Activated naive CD8-positive, alpha-beta T cell treated with anti-CD3 and anti-CD28 coated beads, Interleukin-2, amount 10 ng/mL, durations not matched to agents 7 days and 5 days (primary cell): ENCODE measurements around the gene TMEM239. TPM values are rescaled to one million over a fixed set of nuclear protein-coding genes. Genes with fewer than 3 reads are reported as not detected.
"Not testable (repeated sequence)": the region's sequence is repeated elsewhere in the genome, so short reads cannot be mapped to it uniquely, and the experiment has no call there.

Source experiments
- ATAC-seq: fragments of 150-1000 bp; cut with Tn5 transposase; one replicate; pipeline ENCODE4 v1.10.0; 2021; ENCODE audit warnings: low read depth, moderate library complexity
- POLR2A ChIA-PET: fragments of 350-600 bp; sonication (Branson Sonifier 250); formaldehyde crosslinking; loops from one replicate; lab custom pipeline; 2021; ENCODE audit warnings: antibody characterized with exemption; lab: Charles Lee
- DNase-seq: peaks from one replicate; pipeline ENCODE4 v3.0.0; 2021
- H3K27ac Mint-ChIP-seq: one replicate; pipeline ENCODE4 v1.8.0; 2022; ENCODE audit warnings: mild to moderate bottlenecking, mixed read lengths
- H3K27me3 Mint-ChIP-seq: one replicate; pipeline ENCODE4 v1.8.0; 2022; ENCODE audit warnings: mild to moderate bottlenecking, moderate library complexity, mixed read lengths
- H3K36me3 Mint-ChIP-seq: one replicate; pipeline ENCODE4 v1.8.0; 2021; ENCODE audit warnings: mild to moderate bottlenecking, mixed read lengths
- H3K4me1 Mint-ChIP-seq: one replicate; pipeline ENCODE4 v1.8.0; 2021; ENCODE audit warnings: mixed read lengths
- H3K4me3 Mint-ChIP-seq: one replicate; pipeline ENCODE4 v1.8.0; 2022; ENCODE audit warnings: mild to moderate bottlenecking, moderate library complexity, mixed read lengths
- H3K9me3 Mint-ChIP-seq: one replicate; pipeline ENCODE4 v1.8.0; 2021; ENCODE audit warnings: mixed read lengths
- total RNA-seq, 2 experiments: library from RNA; stranded (reverse); gene quantifications; one replicate each; pipeline ENCODE4 v1.2.3, GENCODE V29; 2021

The TMEM239 gene
- total RNA-seq, 2 experiments from 2014 or later: not detected

GRCh38 chr20:2820084-2820895 lies 4.1 kb downstream of the TMEM239 start:
- Mint-ChIP-seq H3K9me3 (no peaks in the 10 kb centered on the region), H3K4me1 (peaks cover 11% of the 10 kb centered on the region), H3K27me3 (peaks cover 38% of the 10 kb centered on the region), H3K36me3 (no peaks in the 10 kb centered on the region), H3K4me3 (no peak overlapping the region), H3K27ac (no peak overlapping the region)
- POLR2A ChIA-PET: no interaction called here
- DNase-seq: no peak
- no peak for ATAC-seq

GRCh38 chr20:2820896-2821869 lies 5.0 kb downstream of the TMEM239 start:
- DNase-seq: no peak
- POLR2A ChIA-PET: interaction anchor here (0.5 to 1.8 kb wide), 3 partner anchors 20 to 515 kb away, joined by 3 to 6 read pairs (median 3); partner anchors contain the start of genes PCED1A and VPS16
- no peaks in the 10 kb centered on the region for H3K36me3 Mint-ChIP-seq
- no peak for ATAC-seq
- H3K4me3 Mint-ChIP-seq: peak overlapping the region; percentile 35
- H3K4me1 Mint-ChIP-seq: peaks cover 17% of the 10 kb centered on the region
- H3K27ac Mint-ChIP-seq: no peak overlapping the region
- peaks cover 40% of the 10 kb centered on the region for H3K27me3 Mint-ChIP-seq
- no peaks in the 10 kb centered on the region for H3K9me3 Mint-ChIP-seq

- Mint-ChIP-seq H3K9me3 (no peaks in the 10 kb centered on the region), H3K36me3 (no peaks in the 10 kb centered on the region), H3K27ac (no peak overlapping the region), H3K4me1 (peaks cover 22% of the 10 kb centered on the region), H3K4me3 (peak overlapping the region; percentile 44), H3K27me3 (peaks cover 49% of the 10 kb centered on the region)
- ATAC-seq: peak; percentile 85
- DNase-seq: peak; percentile 62
- POLR2A ChIA-PET: interaction anchor here (1.0 to 1.8 kb wide), 2 partner anchors 19 to 30 kb away, joined by 3 to 6 read pairs; partner anchors contain the start of genes PCED1A and VPS16
These were observed 5.9 kb downstream of the TMEM239 start for GRCh38 chr20:2822073-2822472.

- Mint-ChIP-seq H3K27me3 (peaks cover 45% of the 10 kb centered on the region), H3K4me3 (peak overlapping the region; percentile 58), H3K36me3 (no peaks in the 10 kb centered on the region), H3K4me1 (peaks cover 17% of the 10 kb centered on the region), H3K27ac (no peak overlapping the region), H3K9me3 (no peaks in the 10 kb centered on the region)
- DNase-seq: no peak
- POLR2A ChIA-PET: no interaction called here
- peak; percentile 37 for ATAC-seq
These were observed 9.6 kb downstream of the TMEM239 start for GRCh38 chr20:2825761-2826160.

- Mint-ChIP-seq H3K36me3 (no peaks in the 10 kb centered on the region), H3K9me3 (no peaks in the 10 kb centered on the region), H3K4me1 (peaks cover 15% of the 10 kb centered on the region), H3K27ac (no peak overlapping the region), H3K4me3 (no peak overlapping the region), H3K27me3 (peaks cover 40% of the 10 kb centered on the region)
- POLR2A ChIA-PET: no interaction called here
- ATAC-seq (no peak), DNase-seq (no peak)
These were observed 10.5 kb downstream of the TMEM239 start for GRCh38 chr20:2826655-2827054.

DNA sequence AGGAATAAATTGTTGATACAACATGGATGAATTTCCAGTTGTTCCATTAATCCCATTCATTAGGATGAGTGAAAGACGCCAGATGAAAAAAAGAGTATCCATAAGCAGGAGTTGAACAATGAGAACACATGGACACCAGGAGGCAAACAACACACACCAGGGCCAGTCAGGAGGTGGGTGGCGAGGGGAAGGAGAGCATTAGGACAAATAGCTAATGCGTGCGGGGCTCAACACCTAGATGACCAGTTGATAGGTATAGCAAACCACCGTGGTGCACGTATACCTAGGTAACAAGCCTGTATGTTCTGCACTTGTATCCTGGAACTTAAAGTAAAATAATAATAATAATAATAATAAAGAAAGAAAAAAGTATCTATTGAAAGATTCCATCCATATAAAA lies 13.2 kb downstream of the TMEM239 start:
- Mint-ChIP-seq H3K27me3 (peaks cover 41% of the 10 kb centered on the region), H3K27ac (no peak overlapping the region), H3K4me3 (no peak overlapping the region), H3K4me1 (peaks cover 12% of the 10 kb centered on the region), H3K36me3 (peaks cover 4% of the 10 kb centered on the region), H3K9me3 (no peaks in the 10 kb centered on the region)
- ATAC-seq: no peak
- no peak for DNase-seq
- POLR2A ChIA-PET: no interaction called here

- H3K9me3 Mint-ChIP-seq, ATAC-seq, H3K4me3 Mint-ChIP-seq, H3K36me3 Mint-ChIP-seq, H3K27ac Mint-ChIP-seq, H3K4me1 Mint-ChIP-seq, DNase-seq: not testable (repeated sequence)
- POLR2A ChIA-PET: interaction anchor here (0.6 kb wide), 1 partner anchor 33 kb away, joined by 4 read pairs; no protein-coding TSS in a partner anchor
- peaks cover 36% of the 10 kb centered on the region for H3K27me3 Mint-ChIP-seq
These were observed 15.0 kb downstream of the TMEM239 start for GRCh38 chr20:2831206-2831605.

DNA sequence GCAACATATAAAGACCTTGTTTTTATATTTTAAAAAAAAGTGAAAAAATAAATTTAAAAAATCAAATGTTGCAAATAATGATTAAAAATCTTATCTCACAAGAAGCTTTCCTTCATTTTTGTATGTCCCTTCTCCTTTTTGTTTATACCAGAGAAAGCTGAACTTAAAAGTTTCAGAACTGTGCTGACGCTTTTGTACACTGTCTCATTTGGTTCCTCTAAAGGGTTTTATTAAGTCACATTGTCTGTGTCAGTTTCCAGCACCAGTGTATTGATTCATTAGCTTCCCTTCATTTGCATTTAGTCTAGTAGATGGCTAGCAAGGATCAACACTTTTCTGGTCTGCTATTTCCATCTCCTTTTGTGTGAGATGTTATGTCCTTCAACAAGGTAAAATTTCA lies 17.6 kb downstream of the TMEM239 start:
- Mint-ChIP-seq H3K36me3 (peaks cover 10% of the 10 kb centered on the region), H3K9me3 (no peaks in the 10 kb centered on the region), H3K27ac (no peak overlapping the region), H3K4me1 (peaks cover 2% of the 10 kb centered on the region), H3K27me3 (peaks cover 11% of the 10 kb centered on the region), H3K4me3 (no peak overlapping the region)
- ATAC-seq: no peak
- POLR2A ChIA-PET: no interaction called here
- DNase-seq: no peak

DNA sequence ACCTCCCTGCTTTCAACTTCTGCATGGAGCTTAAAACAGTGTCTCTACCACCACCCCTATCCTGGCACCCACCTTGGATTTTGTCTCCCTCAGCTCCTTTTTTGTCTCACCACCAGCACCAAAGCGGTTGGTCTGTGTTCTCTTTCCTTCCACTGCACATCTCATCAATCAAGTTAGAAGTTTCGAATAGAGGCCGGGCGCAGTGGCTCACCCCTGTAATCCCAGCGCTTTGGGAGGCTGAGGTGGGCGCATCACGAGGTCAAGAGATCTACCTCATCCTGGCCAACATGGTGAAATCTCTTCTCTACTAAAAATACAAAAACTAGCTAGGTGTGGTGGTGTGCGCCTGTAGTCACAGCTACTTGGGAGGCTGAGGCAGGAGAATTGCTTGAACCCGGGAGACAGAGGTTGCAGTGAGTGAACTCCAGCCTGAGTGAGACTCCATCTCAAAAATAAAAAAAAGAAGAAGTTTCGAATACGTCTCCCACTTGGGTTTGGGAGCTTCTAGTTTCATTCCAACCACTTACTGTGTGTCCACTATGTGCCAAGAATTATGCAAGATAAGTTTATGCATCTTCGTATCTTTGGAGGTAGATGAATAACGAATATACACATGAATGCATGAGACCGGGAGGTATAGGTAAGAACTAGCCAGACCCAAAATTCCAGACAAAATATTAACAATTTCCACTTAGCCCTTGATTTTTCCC lies 18.4 kb downstream of the TMEM239 start:
- POLR2A ChIA-PET: no interaction called here
- no peak for ATAC-seq

DNA sequence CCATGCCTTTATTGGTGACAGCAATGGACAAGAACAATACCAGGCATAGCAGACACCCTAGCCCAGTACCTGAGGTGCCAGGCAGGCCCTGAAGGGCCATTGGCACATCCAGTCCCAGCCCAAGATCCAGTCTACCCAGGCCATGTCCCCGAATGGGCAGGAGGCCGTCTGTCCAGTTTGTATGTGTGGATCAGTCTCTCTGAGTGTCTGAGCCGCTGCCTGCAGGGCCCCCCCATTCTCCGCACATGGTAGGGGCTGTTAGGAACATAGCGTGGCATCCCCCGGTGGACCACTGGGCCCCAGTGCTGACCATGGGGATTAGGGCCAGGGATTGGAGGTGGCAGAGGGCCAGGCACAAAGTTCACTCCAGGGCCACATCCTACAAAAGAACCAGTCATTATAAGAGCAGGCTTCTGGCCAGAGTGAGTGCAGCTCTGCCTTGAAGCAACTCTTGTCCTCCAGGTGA lies 19.2 kb downstream of the TMEM239 start:
- POLR2A ChIA-PET: no interaction called here

More for the DNA sequence above, 18.4 kb downstream of the TMEM239 start:
- no peaks in the 10 kb centered on the region for H3K9me3 Mint-ChIP-seq
- H3K4me1 Mint-ChIP-seq: peaks cover 5% of the 10 kb centered on the region
- H3K27me3 Mint-ChIP-seq: peaks cover 4% of the 10 kb centered on the region
- H3K4me3 Mint-ChIP-seq: no peak overlapping the region
- DNase-seq: no peak
- peaks cover 14% of the 10 kb centered on the region for H3K36me3 Mint-ChIP-seq
- H3K27ac Mint-ChIP-seq: no peak overlapping the region

DNA sequence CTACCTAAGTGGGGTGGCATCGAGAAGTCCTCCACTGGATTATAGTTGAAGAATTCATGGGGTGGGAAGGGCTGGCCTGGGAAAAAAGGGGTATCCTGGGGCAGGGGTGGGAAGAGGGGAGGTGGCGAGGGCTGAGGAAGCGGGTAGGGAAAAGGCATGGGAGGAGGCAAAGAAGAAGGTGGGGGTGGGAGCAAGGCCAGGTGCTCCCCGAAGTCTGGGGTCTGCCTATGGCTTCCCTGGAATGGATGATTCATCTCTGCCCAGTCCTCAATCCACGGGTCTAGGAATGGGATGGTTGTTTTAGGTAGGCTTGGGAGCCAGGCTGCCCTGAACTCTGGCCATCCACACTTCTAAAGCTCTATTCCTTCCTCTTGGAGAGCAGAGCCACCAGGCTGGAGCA lies 19.9 kb downstream of the TMEM239 start:
- Mint-ChIP-seq H3K36me3 (peaks cover 14% of the 10 kb centered on the region), H3K4me3 (no peak overlapping the region), H3K27ac (no peak overlapping the region), H3K9me3 (no peaks in the 10 kb centered on the region), H3K4me1 (peaks cover 5% of the 10 kb centered on the region), H3K27me3 (peaks cover 3% of the 10 kb centered on the region)
- POLR2A ChIA-PET: no interaction called here
- no peak for DNase-seq
- no peak for ATAC-seq

More for the DNA sequence above, 19.2 kb downstream of the TMEM239 start:
- no peak for DNase-seq
- ATAC-seq: no peak
- Mint-ChIP-seq H3K4me1 (peaks cover 5% of the 10 kb centered on the region), H3K27ac (no peak overlapping the region), H3K36me3 (peaks cover 14% of the 10 kb centered on the region), H3K9me3 (no peaks in the 10 kb centered on the region), H3K4me3 (no peak overlapping the region), H3K27me3 (peaks cover 3% of the 10 kb centered on the region)

GRCh38 chr20:2837221-2837960 lies 21.2 kb downstream of the TMEM239 start:
- Mint-ChIP-seq H3K4me3 (no peak overlapping the region), H3K27me3 (peaks cover 3% of the 10 kb centered on the region), H3K9me3 (no peaks in the 10 kb centered on the region), H3K4me1 (peaks cover 7% of the 10 kb centered on the region), H3K27ac (no peak overlapping the region), H3K36me3 (peaks cover 14% of the 10 kb centered on the region)
- POLR2A ChIA-PET: no interaction called here
- ATAC-seq (no peak), DNase-seq (no peak)
